ENCODE results near the gene TFDP2. TPM values are rescaled to one million over a fixed set of nuclear protein-coding genes. Genes with fewer than 3 reads are reported as not detected.
A peak's percentile ranks its signal among the peaks of the same experiment; 100 is the strongest.

Gene TFDP2
- polyA plus RNA-seq, 3 donors from 2014 or later, result 53.5 to 142 (median 96.2) TPM

DNA sequence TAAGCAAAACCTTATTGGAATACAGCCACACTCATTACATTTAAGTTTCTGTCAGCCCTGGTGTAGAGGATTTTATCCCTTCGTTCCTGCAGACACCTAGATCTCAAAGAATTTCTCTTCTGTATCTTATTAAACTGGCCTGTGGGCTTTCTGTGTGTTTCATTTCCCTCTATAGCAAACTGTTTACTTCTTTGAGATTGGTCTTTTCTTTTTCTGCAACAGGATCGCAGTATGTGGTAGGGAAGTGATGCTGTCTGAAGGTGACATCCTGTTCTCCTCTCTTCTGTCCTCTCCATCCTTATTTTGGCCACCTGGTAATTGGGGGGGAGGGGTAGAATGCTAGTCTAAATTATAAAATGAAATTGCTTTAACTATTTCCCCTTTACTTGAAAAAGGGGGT is 247.4 kb downstream of the TFDP2 start:
- Mint-ChIP-seq H3K4me1 (no peaks in the 10 kb centered on the region), H3K4me3 (no peak overlapping the region), H3K27me3 (ENCODE audit: low read depth in 3 of 3) (peaks cover 0 to 8% (median 0%) of the 10 kb centered on the region in 3 donors), H3K27ac (peak overlapping the region in 1 of 6 donors; percentile 70), H3K36me3 (peaks cover 6 to 20% (median 10%) of the 10 kb centered on the region in 3 donors), H3K9me3 (peaks cover 0 to 3% (median 0%) of the 10 kb centered on the region in 6 donors)
- no peak for DNase-seq

DNA sequence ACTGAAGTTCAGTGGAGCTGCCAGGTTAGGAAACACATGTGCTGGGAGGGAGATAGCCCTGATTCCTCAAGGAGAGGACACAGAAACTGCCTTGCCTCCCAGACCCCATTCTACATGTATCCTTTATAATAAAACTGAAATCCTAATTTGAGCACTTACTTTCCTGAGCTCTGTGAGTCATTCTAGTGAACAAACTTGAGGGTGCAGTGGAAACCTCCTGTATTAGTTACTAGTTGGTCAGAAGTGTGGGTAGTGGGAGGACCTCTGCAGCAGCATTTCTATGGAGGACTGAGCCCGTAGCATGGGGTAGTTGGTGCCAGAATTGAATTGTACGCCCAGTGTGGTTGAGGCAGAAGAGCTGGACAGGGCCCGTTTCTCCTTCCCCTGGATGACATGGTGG is 249.0 kb downstream of the TFDP2 start:
- DNase-seq, result no peak
- Mint-ChIP-seq H3K4me1 (peaks cover 1 to 6% of the 10 kb centered on the region in 2 donors), H3K4me3 (no peak overlapping the region), H3K27ac (no peak overlapping the region), H3K27me3 (ENCODE audit: low read depth in 3 of 3) (peaks cover 0 to 8% (median 0%) of the 10 kb centered on the region in 3 donors), H3K36me3 (peaks cover 6 to 17% (median 14%) of the 10 kb centered on the region in 3 donors), H3K9me3 (peaks cover 0 to 3% (median 0%) of the 10 kb centered on the region in 6 donors)

DNA sequence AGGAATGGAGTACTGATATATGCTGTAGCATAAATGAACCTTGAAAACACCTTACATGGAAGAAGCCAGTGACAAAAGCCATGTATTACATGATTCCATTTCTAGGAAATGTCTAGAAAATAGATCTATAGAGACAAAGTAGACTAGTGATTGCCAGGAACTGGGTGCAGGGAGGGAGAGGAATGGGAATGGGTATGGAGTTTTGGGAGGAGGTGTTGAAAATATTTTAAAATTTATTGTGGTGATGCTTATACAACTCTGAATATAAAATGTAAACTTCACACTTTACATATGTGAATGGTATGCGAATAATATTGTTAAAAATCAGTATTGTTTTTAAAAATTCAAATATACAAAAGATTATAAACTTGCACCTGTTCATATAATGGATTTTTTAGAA is 250.4 kb downstream of the TFDP2 start:
- peaks cover 6 to 17% (median 11%) of the 10 kb centered on the region in 3 donors for H3K36me3 Mint-ChIP-seq
- H3K27ac Mint-ChIP-seq, result no peak overlapping the region
- H3K9me3 Mint-ChIP-seq, result peaks cover 0 to 3% (median 0%) of the 10 kb centered on the region in 6 donors
- peaks cover 3 to 6% of the 10 kb centered on the region in 2 donors for H3K4me1 Mint-ChIP-seq
- H3K27me3 Mint-ChIP-seq (ENCODE audit: low read depth in 3 of 3), result peaks cover 0 to 8% (median 0%) of the 10 kb centered on the region in 3 donors
- DNase-seq, result no peak
- no peak overlapping the region for H3K4me3 Mint-ChIP-seq

DNA sequence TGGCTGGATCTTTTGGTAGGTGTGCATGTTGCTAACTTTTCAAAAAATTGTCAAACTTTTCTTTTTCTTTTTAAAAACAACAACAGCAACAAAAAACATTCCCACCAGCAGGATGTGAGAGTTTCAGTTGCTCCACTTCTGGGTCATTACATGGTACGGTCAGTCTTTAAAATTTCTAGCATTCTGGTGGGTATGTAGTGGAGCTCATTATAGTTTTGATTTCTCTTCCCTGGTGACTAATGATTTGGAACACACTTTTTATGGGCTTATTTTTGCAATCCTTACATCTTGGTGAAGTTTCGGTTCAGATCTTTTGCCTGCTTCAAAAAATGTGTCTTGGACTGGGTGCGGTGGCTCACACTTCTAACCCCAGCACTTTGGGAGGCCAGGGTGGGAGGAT is 253.6 kb downstream of the TFDP2 start:
- no peak overlapping the region for H3K4me3 Mint-ChIP-seq
- H3K9me3 Mint-ChIP-seq, result peaks cover 0 to 3% (median 0%) of the 10 kb centered on the region in 6 donors
- H3K27me3 Mint-ChIP-seq (ENCODE audit: low read depth in 3 of 3), result peaks cover 0 to 8% (median 0%) of the 10 kb centered on the region in 3 donors
- peaks cover 6 to 17% (median 11%) of the 10 kb centered on the region in 3 donors for H3K36me3 Mint-ChIP-seq
- H3K4me1 Mint-ChIP-seq, result peaks cover 3 to 30% of the 10 kb centered on the region in 2 donors
- DNase-seq, result no peak
- H3K27ac Mint-ChIP-seq, result peak overlapping the region in 2 of 6 donors; percentile 35 to 62

DNA sequence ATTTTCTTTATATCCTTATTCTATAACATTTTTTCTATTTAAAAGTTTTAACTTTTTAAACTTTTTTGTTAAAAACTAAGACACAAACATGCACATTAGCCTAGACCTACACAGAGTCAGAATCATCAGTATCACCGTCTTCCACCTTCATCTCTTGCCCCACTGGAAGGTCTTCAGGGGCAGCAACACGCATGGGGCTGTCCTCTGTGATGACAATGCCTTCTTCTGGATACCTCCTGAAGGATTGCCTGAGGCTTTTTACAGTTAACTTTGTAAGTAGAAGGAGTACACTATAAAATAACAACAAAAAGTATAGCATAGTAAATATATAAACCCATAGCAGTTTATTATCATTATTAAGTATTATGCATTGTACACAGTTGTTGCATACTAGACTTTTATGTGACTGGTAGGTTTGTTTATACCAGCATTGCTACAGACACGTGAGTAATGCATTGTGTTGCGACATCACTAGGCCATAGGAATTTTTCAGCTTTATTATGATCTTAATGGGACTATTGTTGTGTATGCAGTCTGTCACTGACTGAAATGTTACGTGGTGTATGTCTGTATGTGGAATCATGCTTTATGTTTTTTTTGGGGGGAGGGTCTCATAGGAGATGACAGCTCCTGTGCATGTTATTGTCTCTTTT is 254.7 kb downstream of the TFDP2 start:
- H3K36me3 Mint-ChIP-seq, result peaks cover 6 to 12% (median 11%) of the 10 kb centered on the region in 3 donors
- H3K4me3 Mint-ChIP-seq, result no peak overlapping the region
- H3K27ac Mint-ChIP-seq, result no peak overlapping the region
- DNase-seq, result no peak
- peaks cover 0 to 3% (median 0%) of the 10 kb centered on the region in 6 donors for H3K9me3 Mint-ChIP-seq
- peaks cover 3 to 33% of the 10 kb centered on the region in 2 donors for H3K4me1 Mint-ChIP-seq
- peaks cover 0 to 3% (median 0%) of the 10 kb centered on the region in 3 donors for H3K27me3 Mint-ChIP-seq (ENCODE audit: low read depth in 3 of 3)

Other genes with a start within 250 kb of the TFDP2 start
- gene GK5, start 76.0 kb upstream of the TFDP2 start, polyA plus RNA-seq, result 10 to 100 TPM; 14.1 to 32.9 (median 24.2) TPM

Measured in immature natural killer cell (primary cell).